ENCODE measurements around the gene ZIC5.

DNA sequence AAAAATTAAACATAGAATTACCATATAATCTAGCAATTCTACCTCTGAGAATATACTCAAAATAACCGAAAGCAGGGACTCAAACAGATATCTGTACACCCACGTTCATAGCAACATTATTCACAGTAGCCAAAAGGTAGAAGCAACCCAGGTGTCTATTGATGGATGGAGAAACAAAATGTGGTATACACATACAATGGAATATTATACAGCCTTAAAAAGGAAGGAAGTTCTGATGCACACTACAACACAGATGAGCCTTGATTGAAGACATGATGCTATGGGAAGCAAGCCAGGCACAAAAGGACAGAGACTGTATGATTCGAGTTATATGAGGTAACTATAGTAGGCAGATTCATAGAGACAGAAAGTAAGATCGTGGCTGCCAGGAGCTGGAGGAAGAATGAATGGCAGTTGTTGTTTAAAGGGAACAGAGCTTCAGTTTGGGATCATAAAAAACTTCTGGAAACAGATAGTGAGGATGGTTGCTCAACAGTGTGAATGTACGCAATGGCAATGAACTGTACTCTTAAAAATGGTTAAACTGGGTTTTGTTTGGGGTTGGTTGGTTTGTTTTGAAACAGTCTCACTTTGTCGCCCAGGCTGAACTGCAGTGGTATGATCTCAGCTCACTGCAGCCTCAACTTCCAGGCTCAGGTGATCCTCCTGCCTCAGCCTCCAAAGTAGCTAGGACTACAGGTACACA lies 47.5 kb downstream of the ZIC5 start:
- TF ChIP-seq, protein P1, sequence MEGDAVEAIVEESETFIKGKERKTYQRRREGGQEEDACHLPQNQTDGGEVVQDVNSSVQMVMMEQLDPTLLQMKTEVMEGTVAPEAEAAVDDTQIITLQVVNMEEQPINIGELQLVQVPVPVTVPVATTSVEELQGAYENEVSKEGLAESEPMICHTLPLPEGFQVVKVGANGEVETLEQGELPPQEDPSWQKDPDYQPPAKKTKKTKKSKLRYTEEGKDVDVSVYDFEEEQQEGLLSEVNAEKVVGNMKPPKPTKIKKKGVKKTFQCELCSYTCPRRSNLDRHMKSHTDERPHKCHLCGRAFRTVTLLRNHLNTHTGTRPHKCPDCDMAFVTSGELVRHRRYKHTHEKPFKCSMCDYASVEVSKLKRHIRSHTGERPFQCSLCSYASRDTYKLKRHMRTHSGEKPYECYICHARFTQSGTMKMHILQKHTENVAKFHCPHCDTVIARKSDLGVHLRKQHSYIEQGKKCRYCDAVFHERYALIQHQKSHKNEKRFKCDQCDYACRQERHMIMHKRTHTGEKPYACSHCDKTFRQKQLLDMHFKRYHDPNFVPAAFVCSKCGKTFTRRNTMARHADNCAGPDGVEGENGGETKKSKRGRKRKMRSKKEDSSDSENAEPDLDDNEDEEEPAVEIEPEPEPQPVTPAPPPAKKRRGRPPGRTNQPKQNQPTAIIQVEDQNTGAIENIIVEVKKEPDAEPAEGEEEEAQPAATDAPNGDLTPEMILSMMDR (IDR thresholded peaks at IDR 0.05; ENCODE audit: poor library complexity, severe bottlenecking): no peak
- TF ChIP-seq EP300 (conservative IDR thresholded peaks at IDR 0.05; ENCODE audit: poor library complexity, severe bottlenecking) (no peak), POLR2AphosphoS5 (IDR thresholded peaks at IDR 0.05) (no peak)

All from neural cell (in vitro differentiated cells).